SK-N-SH (cell line): ENCODE results near the gene RASGRF2.

Source experiments
- CTCF ChIP-seq: fragments of 200-600 bp; sonication (generic); IDR thresholded peaks from 2 replicates; pipeline ENCODE4 v1.6.1; 2017; ENCODE audit warnings: antibody characterized with exemption, mild to moderate bottlenecking, moderate library complexity
- EP300 ChIP-seq, 2 experiments: IDR thresholded peaks; 2 replicates each; pipeline versions ENCODE4 v1.4.0 to v1.6.1; 2012; ENCODE audit warnings: borderline replicate concordance in 1 of 2, low read depth in 1 of 2, low read length in 1 of 2
- EZH2phosphoT487 ChIP-seq: fragments of 200-600 bp; sonication (generic); IDR thresholded peaks from 2 replicates; pipeline ENCODE4 v1.6.1; 2017; ENCODE audit warnings: low read depth, mixed run types, mild to moderate bottlenecking, antibody characterized with exemption, moderate library complexity, borderline replicate concordance
- GABPA ChIP-seq: IDR thresholded peaks from 2 replicates; pipeline ENCODE4 v1.4.0; 2012; ENCODE audit warnings: low read depth, mild to moderate bottlenecking
- NFIC ChIP-seq: IDR thresholded peaks from 2 replicates; pipeline ENCODE4 v1.4.0; 2012; ENCODE audit warnings: borderline replicate concordance
- NRF1 ChIP-seq: IDR thresholded peaks from 2 replicates; pipeline ENCODE4 v1.6.1; 2012; ENCODE audit warnings: low read depth, mild to moderate bottlenecking, low read length
- POLR2AphosphoS5 ChIP-seq: IDR thresholded peaks from 2 replicates; pipeline ENCODE4 v1.6.1; 2012; ENCODE audit warnings: low read depth, low read length
- REST ChIP-seq: IDR thresholded peaks from 2 replicates; pipeline ENCODE4 v1.6.1; 2012; ENCODE audit warnings: mild to moderate bottlenecking, low read depth, low read length, moderate library complexity
- RFX5 ChIP-seq: IDR thresholded peaks from 2 replicates; pipeline ENCODE4 v1.6.1; 2012; ENCODE audit warnings: mild to moderate bottlenecking, improper control_type of control experiment, low read length
- SMC3 ChIP-seq: IDR thresholded peaks from 2 replicates; pipeline ENCODE4 v1.6.1; 2012; ENCODE audit warnings: low read depth, low read length, improper control_type of control experiment
- TAF1 ChIP-seq: IDR thresholded peaks from 2 replicates; pipeline ENCODE4 v1.6.1; 2012; ENCODE audit warnings: low read depth, mild to moderate bottlenecking, low read length, moderate library complexity, borderline replicate concordance
- ZBTB33 ChIP-seq: IDR thresholded peaks from 2 replicates; pipeline ENCODE4 v1.4.0; 2012; ENCODE audit warnings: low read depth, borderline replicate concordance
- TF ChIP-seq, protein P1 (sequence below): IDR thresholded peaks from 2 replicates; pipeline ENCODE4 v1.4.0; 2012; ENCODE audit warnings: low read depth

DNA sequence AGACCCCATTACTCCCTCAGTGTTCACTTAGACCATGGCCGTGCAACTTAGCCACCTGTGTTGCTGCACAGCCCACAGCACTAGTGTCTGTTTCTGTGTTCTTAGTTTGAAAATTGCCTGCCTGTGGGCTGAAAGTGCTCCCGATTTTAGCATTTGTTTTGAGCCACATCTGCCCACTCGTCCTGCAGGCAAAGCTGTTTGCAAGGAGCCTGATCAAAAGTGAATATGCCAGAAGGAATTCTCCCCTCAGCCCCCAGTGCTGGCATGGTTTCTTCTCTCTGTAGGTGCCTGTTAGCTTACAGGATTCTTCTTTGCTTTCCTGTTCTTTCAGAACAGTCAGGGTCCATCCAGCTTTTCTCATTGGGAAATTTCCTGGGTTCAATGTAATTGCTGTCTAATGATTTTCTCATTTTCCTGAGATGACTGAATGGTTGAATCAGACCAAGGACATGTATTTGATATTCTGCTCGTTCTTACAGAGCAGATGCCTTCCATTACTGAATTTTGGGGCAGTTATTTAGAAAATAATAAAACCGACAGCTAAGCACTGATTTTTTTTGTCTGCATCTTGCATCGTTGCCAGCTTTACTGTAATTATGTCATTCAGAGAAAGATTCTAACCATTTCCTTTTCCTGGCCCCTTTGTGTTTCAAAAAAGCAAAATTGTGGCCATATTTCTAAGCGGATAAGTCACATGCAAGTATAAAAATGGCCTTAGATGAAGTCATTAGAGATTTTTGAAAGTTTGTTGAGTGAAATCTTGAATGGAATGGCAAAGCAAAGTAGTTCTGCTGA, 161.9 kb downstream of the RASGRF2 start:
- no peak for TF ChIP-seq RFX5
- no peak for TF ChIP-seq CTCF
- no peak for TF ChIP-seq POLR2AphosphoS5
- no peak for TF ChIP-seq ZBTB33
- no peak for TF ChIP-seq REST
- TF ChIP-seq EZH2phosphoT487 = no peak
- no peak for TF ChIP-seq GABPA
- TF ChIP-seq, protein P1, sequence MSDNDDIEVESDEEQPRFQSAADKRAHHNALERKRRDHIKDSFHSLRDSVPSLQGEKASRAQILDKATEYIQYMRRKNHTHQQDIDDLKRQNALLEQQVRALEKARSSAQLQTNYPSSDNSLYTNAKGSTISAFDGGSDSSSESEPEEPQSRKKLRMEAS = no peak
- no peak for TF ChIP-seq NRF1
- TF ChIP-seq TAF1 = no peak
- no peak for TF ChIP-seq SMC3
- no peak for TF ChIP-seq NFIC
- TF ChIP-seq EP300 (IDR thresholded peaks at IDR 0.05; ENCODE audit: borderline replicate concordance in 1 of 2, low read depth in 1 of 2, low read length in 1 of 2) = no peak
